HFF-Myc (cell line): ENCODE results near the gene RPRD1B.

Experiments used
- DNase-seq: peaks from one replicate; pipeline ENCODE4 v3.0.0-alpha.2; 2011; ENCODE audit warnings: low read depth; ENCODE audit errors: extremely low read depth
- H3K4me3 ChIP-seq: replicated peaks from 2 replicates; pipeline ENCODE4 v1.5.1; 2011; ENCODE audit warnings: low read depth, mild to moderate bottlenecking, control low read depth, low read length
- TF ChIP-seq, protein P1 (sequence below): IDR thresholded peaks from 2 replicates; pipeline ENCODE4 v1.5.1; 2012; ENCODE audit warnings: mild to moderate bottlenecking, low read depth, low read length, control low read depth; ENCODE audit errors: missing control alignments

The RPRD1B gene

DNA sequence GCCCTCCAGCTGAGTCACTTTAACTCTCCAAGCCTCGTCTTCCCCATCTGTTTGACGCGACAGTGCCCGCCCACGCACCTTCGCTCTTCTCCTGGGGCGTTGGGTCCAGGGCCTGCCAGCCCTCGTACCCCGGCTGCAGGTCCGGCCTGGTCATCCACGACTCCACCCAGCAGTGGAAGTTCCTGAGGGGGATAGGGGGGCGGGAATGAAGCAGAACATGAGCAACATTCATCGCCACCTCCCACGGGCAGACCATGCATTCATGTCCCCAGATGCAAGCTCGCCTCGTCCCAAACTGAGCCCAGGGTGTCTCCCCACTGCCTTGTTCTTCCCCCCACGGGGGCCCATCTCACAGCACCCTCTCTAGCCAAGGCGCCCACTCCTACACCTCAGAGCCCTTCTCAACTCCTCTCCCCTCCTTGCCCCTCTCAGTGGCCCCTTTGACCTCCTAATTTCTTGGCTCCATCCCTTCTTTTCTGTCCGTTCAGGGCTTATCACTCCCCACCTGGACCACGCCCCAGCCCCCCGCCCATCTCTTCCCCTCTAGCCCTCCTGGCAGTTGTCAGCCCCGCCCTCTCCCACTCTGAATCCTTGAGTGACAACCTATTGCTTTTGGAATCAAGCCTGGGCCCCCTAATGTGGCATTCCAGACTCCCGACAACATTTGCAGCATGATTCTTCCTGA is 107.8 kb downstream of the RPRD1B start:
- H3K4me3 ChIP-seq = no peak overlapping the region
- no peak for DNase-seq
- TF ChIP-seq, protein P1, sequence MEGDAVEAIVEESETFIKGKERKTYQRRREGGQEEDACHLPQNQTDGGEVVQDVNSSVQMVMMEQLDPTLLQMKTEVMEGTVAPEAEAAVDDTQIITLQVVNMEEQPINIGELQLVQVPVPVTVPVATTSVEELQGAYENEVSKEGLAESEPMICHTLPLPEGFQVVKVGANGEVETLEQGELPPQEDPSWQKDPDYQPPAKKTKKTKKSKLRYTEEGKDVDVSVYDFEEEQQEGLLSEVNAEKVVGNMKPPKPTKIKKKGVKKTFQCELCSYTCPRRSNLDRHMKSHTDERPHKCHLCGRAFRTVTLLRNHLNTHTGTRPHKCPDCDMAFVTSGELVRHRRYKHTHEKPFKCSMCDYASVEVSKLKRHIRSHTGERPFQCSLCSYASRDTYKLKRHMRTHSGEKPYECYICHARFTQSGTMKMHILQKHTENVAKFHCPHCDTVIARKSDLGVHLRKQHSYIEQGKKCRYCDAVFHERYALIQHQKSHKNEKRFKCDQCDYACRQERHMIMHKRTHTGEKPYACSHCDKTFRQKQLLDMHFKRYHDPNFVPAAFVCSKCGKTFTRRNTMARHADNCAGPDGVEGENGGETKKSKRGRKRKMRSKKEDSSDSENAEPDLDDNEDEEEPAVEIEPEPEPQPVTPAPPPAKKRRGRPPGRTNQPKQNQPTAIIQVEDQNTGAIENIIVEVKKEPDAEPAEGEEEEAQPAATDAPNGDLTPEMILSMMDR = no peak
